ENCODE data around the gene CDK14.

The CDK14 gene

DNA sequence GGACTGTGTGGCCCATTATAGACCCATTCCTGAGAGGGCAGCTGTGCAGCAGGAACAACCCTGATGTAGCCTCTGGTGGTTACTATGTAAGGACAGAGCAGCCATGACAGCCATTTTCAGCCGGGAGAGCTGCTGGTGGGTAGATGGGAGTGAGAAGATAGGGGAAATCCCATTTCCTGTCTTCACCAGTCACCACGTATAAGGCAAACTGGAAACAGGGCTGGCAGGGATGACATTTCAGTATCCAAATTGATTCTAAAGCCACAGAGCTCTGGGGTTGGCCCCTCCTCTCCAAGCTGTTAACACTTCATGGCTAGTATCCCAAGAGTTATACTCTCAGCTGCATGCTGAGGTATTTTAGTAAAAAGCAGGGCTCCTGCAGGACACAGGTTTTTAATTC lies 652.9 kb downstream of the CDK14 start:
- H3K9me3 ChIP-seq, result no peaks in the 10 kb centered on the region
- TF ChIP-seq, protein P1, sequence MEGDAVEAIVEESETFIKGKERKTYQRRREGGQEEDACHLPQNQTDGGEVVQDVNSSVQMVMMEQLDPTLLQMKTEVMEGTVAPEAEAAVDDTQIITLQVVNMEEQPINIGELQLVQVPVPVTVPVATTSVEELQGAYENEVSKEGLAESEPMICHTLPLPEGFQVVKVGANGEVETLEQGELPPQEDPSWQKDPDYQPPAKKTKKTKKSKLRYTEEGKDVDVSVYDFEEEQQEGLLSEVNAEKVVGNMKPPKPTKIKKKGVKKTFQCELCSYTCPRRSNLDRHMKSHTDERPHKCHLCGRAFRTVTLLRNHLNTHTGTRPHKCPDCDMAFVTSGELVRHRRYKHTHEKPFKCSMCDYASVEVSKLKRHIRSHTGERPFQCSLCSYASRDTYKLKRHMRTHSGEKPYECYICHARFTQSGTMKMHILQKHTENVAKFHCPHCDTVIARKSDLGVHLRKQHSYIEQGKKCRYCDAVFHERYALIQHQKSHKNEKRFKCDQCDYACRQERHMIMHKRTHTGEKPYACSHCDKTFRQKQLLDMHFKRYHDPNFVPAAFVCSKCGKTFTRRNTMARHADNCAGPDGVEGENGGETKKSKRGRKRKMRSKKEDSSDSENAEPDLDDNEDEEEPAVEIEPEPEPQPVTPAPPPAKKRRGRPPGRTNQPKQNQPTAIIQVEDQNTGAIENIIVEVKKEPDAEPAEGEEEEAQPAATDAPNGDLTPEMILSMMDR (IDR thresholded peaks at IDR 0.05), result no peak
- no peak overlapping the region for H3K4me3 ChIP-seq
- H3K4me1 ChIP-seq, result peaks cover 0 to 4% (median 0%) of the 10 kb centered on the region in 4 donors
- no peak for DNase-seq
- intact Hi-C loops (cut with DNase I; ENCODE audit: low total_unique reads), result no loop called here
- H3K36me3 ChIP-seq, result no peaks in the 10 kb centered on the region
- no peak overlapping the region for H3K27ac ChIP-seq
- H3K27me3 ChIP-seq, result no peaks in the 10 kb centered on the region

DNA sequence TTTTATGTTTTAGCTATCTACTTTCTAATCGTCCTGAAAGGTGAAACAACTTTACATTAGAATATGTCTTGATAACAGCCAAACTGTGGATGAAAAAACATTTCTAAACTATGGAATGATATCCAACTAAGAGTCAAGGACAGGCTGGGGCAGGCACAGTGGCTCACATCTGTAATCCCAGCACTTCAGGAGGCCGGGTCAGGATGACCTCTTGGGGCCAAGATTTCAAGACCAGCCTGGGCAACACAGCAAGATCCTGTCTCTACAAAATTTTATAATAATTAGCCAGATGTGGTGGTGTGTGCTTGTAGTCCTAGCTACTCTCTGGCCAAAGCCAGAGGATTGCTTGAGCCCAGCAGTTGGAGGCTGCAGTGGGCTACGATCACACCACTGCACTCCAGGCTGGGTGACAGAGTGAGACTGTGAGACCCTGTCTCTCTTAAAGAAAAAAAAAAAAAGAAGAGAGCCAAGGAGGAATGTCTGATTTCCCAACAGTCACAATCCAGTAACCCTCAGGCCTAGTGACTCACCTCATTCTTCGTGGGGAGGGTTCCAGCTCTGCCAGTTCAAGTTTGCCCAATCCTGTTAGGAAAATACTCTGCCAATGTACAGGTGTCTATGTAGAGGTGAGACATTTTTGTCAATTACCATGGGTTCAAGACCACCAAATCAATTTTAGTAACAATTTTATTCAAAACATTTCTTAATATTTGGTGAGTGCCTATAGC lies 653.5 kb downstream of the CDK14 start:
- intact Hi-C loops (cut with DNase I; ENCODE audit: low total_unique reads), result no loop called here
- no peak overlapping the region for H3K4me3 ChIP-seq
- DNase-seq, result no peak
- H3K27ac ChIP-seq, result no peak overlapping the region
- H3K4me1 ChIP-seq, result peaks cover 0 to 4% (median 0%) of the 10 kb centered on the region in 4 donors
- H3K36me3 ChIP-seq, result no peaks in the 10 kb centered on the region
- H3K9me3 ChIP-seq, result peaks cover 0 to 3% (median 0%) of the 10 kb centered on the region in 3 donors
- no peaks in the 10 kb centered on the region for H3K27me3 ChIP-seq
- TF ChIP-seq, protein P1 (IDR thresholded peaks at IDR 0.05), result no peak

DNA sequence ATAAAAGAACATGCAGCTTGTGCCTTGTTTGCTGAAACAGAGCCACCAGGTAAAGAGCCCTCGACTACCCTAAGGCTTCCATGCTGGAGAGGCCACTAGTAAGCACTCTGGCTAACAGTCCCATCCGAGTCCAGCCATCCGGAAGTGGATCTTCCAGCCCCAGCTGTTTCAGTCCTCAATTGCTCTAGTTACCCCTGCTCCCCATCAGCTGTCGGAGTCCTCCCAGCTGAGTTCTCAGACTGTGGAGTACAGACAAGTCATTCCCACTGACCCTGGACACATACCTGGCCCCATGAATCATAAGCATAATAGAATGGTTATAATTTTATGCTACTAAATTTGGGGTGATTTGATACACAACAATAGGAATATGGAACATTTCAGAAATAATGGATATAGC lies 654.6 kb downstream of the CDK14 start:
- no peak for DNase-seq
- H3K36me3 ChIP-seq, result no peaks in the 10 kb centered on the region
- no peaks in the 10 kb centered on the region for H3K27me3 ChIP-seq
- H3K4me1 ChIP-seq, result peaks cover 0 to 4% (median 0%) of the 10 kb centered on the region in 4 donors
- TF ChIP-seq, protein P1 (IDR thresholded peaks at IDR 0.05), result no peak
- no peak overlapping the region for H3K27ac ChIP-seq
- H3K9me3 ChIP-seq, result peaks cover 0 to 9% (median 0%) of the 10 kb centered on the region in 3 donors
- no peak overlapping the region for H3K4me3 ChIP-seq
- intact Hi-C loops (cut with DNase I; ENCODE audit: low total_unique reads), result no loop called here

DNA sequence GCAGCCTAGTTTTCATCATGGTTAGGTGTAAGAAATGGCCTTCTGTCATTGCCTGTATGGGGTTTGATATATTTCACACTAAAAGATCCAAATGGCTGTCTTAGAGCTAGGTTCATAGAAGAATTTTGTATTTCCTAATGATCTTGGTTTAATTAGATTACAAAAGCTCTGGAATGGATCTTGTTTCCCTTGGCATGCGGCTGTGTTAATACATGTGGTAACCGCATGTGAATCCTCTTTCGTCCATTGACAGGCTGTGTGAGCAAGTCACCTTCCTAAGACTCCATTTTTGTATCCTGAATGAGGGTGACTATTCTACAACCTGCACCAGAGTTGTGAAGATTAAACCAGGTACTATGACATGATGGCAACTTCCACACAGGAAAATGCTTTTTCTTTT lies 655.8 kb downstream of the CDK14 start:
- no peak for DNase-seq
- Histone ChIP-seq H3K27me3 (no peaks in the 10 kb centered on the region), H3K27ac (no peak overlapping the region), H3K4me1 (peaks cover 0 to 4% (median 0%) of the 10 kb centered on the region in 4 donors), H3K36me3 (no peaks in the 10 kb centered on the region), H3K4me3 (no peak overlapping the region), H3K9me3 (peaks cover 0 to 20% (median 0%) of the 10 kb centered on the region in 3 donors)
- intact Hi-C loops (cut with DNase I; ENCODE audit: low total_unique reads), result no loop called here
- TF ChIP-seq, protein P1 (IDR thresholded peaks at IDR 0.05), result no peak

All from tibial artery (tissue), 4 donors.